OCI-LY7 (cell line): ENCODE data around the gene IGSF8.

Source experiments
- EZH2phosphoT487 ChIP-seq: fragments of 200-600 bp; sonication (generic); IDR thresholded peaks from 2 replicates; pipeline ENCODE4 v1.6.1; 2018; ENCODE audit warnings: low read depth, borderline replicate concordance, mild to moderate bottlenecking, mixed run types, antibody characterized with exemption, low read length, moderate library complexity, mixed read lengths
- TF ChIP-seq, protein P1 (sequence below): fragments of 200-600 bp; sonication (generic); conservative IDR thresholded peaks from 2 replicates; pipeline ENCODE4 v1.5.1; 2014; ENCODE audit warnings: mild to moderate bottlenecking, antibody characterized with exemption, low read length, moderate library complexity, mixed read lengths

DNA sequence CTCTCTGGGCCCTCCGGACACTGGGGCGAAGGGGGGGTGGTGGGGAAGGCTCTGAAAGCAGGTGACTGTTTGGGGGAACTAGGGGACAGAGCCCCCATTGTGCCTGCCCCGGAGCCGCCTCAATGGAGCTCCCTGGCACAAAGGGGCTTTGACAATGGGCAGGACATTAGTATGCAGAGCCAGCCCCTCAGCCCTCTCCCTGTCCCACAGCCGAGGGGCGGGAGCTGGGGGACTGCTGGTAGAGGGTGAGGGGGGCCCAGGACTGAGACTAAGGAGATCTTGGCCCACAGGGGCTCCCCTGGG is 36.2 kb downstream of the IGSF8 start:
- TF ChIP-seq EZH2phosphoT487: no peak
- TF ChIP-seq, protein P1, sequence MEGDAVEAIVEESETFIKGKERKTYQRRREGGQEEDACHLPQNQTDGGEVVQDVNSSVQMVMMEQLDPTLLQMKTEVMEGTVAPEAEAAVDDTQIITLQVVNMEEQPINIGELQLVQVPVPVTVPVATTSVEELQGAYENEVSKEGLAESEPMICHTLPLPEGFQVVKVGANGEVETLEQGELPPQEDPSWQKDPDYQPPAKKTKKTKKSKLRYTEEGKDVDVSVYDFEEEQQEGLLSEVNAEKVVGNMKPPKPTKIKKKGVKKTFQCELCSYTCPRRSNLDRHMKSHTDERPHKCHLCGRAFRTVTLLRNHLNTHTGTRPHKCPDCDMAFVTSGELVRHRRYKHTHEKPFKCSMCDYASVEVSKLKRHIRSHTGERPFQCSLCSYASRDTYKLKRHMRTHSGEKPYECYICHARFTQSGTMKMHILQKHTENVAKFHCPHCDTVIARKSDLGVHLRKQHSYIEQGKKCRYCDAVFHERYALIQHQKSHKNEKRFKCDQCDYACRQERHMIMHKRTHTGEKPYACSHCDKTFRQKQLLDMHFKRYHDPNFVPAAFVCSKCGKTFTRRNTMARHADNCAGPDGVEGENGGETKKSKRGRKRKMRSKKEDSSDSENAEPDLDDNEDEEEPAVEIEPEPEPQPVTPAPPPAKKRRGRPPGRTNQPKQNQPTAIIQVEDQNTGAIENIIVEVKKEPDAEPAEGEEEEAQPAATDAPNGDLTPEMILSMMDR: no peak
